K562 (cell line): ENCODE measurements around the gene TMEM126A. TPM values are rescaled to one million over a fixed set of nuclear protein-coding genes. Genes with fewer than 3 reads are reported as not detected.

ENCODE experiments used
- CBFA2T3 ChIP-seq: fragments of 450-650 bp; IDR thresholded peaks from 2 replicates; pipeline ENCODE4 v1.6.1; 2017
- EZH2 ChIP-seq: IDR thresholded peaks from 2 replicates; pipeline ENCODE4 v1.6.1; 2012; ENCODE audit warnings: low read depth, mild to moderate bottlenecking, inconsistent platforms, low read length, borderline replicate concordance
- HNRNPUL1 ChIP-seq: fragments of 200-400 bp; formaldehyde crosslinking; IDR thresholded peaks from 2 replicates; pipeline ENCODE4 v1.6.1; 2017; ENCODE audit warnings: low read length
- LCOR ChIP-seq: sonication (generic); formaldehyde crosslinking; IDR thresholded peaks from 2 replicates; pipeline ENCODE4 v1.8.0; 2022; ENCODE audit warnings: mild to moderate bottlenecking, missing genetic modification reagents
- NFIX ChIP-seq: fragments of 250-450 bp; sonication (Bioruptor Pico); IDR thresholded peaks from 2 replicates; pipeline ENCODE4 v1.4.0; 2020; ENCODE audit warnings: low read depth, mild to moderate bottlenecking, moderate library complexity
- PML ChIP-seq: IDR thresholded peaks from 2 replicates; pipeline ENCODE4 v1.6.1; 2012; ENCODE audit warnings: low read length, inconsistent platforms
- POLR2AphosphoS2 ChIP-seq: IDR thresholded peaks from 2 replicates; pipeline ENCODE4 v1.6.1; 2012; ENCODE audit warnings: low read length, improper control_type of control experiment
- POLR2B ChIP-seq: fragments of 450-650 bp; IDR thresholded peaks from 2 replicates; pipeline ENCODE4 v1.6.1; 2018; ENCODE audit warnings: low read depth; ENCODE audit not compliant: partially characterized antibody
- RBM25 ChIP-seq: fragments of 200-400 bp; formaldehyde crosslinking; IDR thresholded peaks from 2 replicates; pipeline ENCODE4 v1.6.1; 2018; ENCODE audit warnings: low read length, low read depth, moderate library complexity; ENCODE audit not compliant: severe bottlenecking
- SRSF1 ChIP-seq: fragments of 200-400 bp; formaldehyde crosslinking; IDR thresholded peaks from 2 replicates; pipeline ENCODE4 v1.6.1; 2017; ENCODE audit warnings: mild to moderate bottlenecking, low read depth, low read length, moderate library complexity
- TAL1 ChIP-seq: fragments of 450-650 bp; IDR thresholded peaks from 2 replicates; pipeline ENCODE4 v1.6.1; 2016; ENCODE audit warnings: mild to moderate bottlenecking
- TCF7 ChIP-seq: sonication (generic); IDR thresholded peaks from 2 replicates; pipeline ENCODE4 v1.6.1; 2016; ENCODE audit warnings: antibody characterized with exemption, borderline replicate concordance
- ZNF124 ChIP-seq: sonication (generic); formaldehyde crosslinking; IDR thresholded peaks from 2 replicates; pipeline ENCODE4 v1.8.1; 2022; ENCODE audit warnings: missing genetic modification reagents
- polyA plus RNA-seq, 8 experiments: library from polyadenylated mRNA; depleted of rRNA in 4 of 8; stranded (reverse) in 5 of 8; unstranded in 3 of 8; fragments of >200 nt; fragmentation: Nextera tagmentation in 2 of 8; fragmentation: Illumina TruSeq in 1 of 8; extraction: Ambion mirVana in 2 of 8; extraction: Trizol in 1 of 8; gene quantifications; 2 replicates each; pipeline versions ENCODE4 v1.2.1 to v1.2.3, GENCODE V29; 2011 to 2014; ENCODE audit warnings: inconsistent platforms in 1 of 8, missing spikeins in 1 of 8
- total RNA-seq, 7 experiments: library from RNA; depleted of rRNA in 6 of 7; stranded (reverse); fragments of >200 nt in 6 of 7; fragmentation: Illumina TruSeq in 2 of 7; extraction: Trizol in 2 of 7; gene quantifications; 2 replicates each; pipeline versions ENCODE4 v1.2.1 to v1.2.3, GENCODE V29; 2011 to 2021; ENCODE audit warnings: low replicate concordance in 1 of 7
- TF ChIP-seq, protein P1 (sequence below), 3 experiments: IDR thresholded peaks in 2 of 3; conservative IDR thresholded peaks in 1 of 3; 2 replicates each; pipeline ENCODE4 v1.5.1; 2011 to 2012; ENCODE audit warnings: low read length in 3 of 3, mild to moderate bottlenecking in 3 of 3, control low read depth in 2 of 3, improper control_type of control experiment in 1 of 3, inconsistent platforms in 1 of 3, low read depth in 1 of 3, mixed read lengths in 1 of 3, moderate library complexity in 1 of 3; ENCODE audit not compliant: insufficient read depth in 2 of 3
- TF ChIP-seq, protein P2 (sequence below): sonication (generic); formaldehyde crosslinking; IDR thresholded peaks from 2 replicates; pipeline ENCODE4 v1.8.1; 2022; ENCODE audit warnings: missing genetic modification reagents
- TF ChIP-seq, protein P3 (sequence below): fragments of 450-650 bp; conservative IDR thresholded peaks from 2 replicates; pipeline ENCODE4 v1.6.1; 2016; ENCODE audit warnings: missing genetic modification characterization, low read depth, mild to moderate bottlenecking, missing compliant biosample characterization, moderate library complexity
- TF ChIP-seq, protein P4 (sequence below): fragments of 250-450 bp; sonication (Bioruptor Pico); IDR thresholded peaks from 2 replicates; pipeline ENCODE4 v1.8.0; 2022; ENCODE audit warnings: moderate library complexity, mild to moderate bottlenecking, inconsistent platforms
- TF ChIP-seq, protein P5 (sequence below): sonication (generic); formaldehyde crosslinking; IDR thresholded peaks from 2 replicates; pipeline ENCODE4 v1.8.1; 2022; ENCODE audit warnings: missing genetic modification reagents
- TF ChIP-seq, protein P6 (sequence below): fragments of 250-450 bp; sonication (Bioruptor Pico); IDR thresholded peaks from 2 replicates; pipeline ENCODE4 v1.8.0; 2022; ENCODE audit warnings: inconsistent platforms

Gene TMEM126A
- total and polyA plus RNA-seq, 9 of the 15 experiments (the other 6 are each of a cell fraction or from before 2014, with no cell fraction given), result 19.3 to 154 (median 56.3) TPM

DNA sequence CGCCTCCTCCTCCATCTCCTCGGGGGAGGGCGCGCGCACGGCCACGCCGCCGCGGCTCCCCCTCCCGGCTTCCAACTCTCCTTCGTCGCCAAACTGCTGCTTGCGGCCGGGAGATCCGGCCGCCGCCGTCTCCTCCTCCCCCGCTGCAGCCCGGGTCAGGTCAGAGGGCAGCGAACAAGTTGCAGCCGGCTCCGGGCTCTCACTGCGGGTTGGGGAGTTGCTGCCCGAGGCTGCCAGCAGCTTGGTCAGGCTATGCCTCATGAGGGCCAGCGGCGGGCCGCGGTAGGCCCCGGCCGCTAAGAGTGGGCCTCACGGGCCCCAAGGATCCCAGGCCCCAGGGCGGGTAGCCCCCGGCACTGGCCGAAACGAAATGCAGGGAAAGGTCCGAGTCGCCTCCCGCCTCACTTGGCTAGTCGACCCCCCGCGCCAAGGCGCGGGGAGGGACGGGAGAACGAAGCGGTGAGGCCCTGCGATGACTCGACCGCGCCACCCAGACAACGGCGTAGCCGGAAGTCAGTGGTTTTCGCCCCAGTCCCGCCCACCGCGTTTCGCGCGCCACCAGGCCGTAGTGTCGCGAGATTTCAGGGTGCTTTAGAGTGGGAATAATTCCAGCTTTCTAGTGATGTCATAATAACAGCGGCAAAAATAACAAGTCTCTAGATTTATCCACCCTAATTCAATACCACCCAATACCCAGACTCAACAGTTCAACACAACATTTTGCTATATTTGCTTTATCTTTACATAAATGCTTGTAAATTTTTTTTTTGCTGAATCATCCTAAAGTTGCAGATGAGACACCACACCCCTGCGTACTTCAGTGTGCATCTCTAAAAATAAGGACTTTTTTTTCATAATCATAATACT lies 17.1 kb downstream of the TMEM126A start, which contains the start of gene CREBZF (continued):
- TF ChIP-seq, protein P1, sequence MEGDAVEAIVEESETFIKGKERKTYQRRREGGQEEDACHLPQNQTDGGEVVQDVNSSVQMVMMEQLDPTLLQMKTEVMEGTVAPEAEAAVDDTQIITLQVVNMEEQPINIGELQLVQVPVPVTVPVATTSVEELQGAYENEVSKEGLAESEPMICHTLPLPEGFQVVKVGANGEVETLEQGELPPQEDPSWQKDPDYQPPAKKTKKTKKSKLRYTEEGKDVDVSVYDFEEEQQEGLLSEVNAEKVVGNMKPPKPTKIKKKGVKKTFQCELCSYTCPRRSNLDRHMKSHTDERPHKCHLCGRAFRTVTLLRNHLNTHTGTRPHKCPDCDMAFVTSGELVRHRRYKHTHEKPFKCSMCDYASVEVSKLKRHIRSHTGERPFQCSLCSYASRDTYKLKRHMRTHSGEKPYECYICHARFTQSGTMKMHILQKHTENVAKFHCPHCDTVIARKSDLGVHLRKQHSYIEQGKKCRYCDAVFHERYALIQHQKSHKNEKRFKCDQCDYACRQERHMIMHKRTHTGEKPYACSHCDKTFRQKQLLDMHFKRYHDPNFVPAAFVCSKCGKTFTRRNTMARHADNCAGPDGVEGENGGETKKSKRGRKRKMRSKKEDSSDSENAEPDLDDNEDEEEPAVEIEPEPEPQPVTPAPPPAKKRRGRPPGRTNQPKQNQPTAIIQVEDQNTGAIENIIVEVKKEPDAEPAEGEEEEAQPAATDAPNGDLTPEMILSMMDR (IDR thresholded peaks at IDR 0.05 in 2 of 3, conservative IDR thresholded peaks at IDR 0.05 in 1 of 3; ENCODE audit: insufficient read depth in 2 of 3, low read depth in 1 of 3, low read length in 3 of 3), result no peak; a peak in 1 of 6 replicates
- TF ChIP-seq TCF7 (no peak), SRSF1 (no peak), EZH2 (no peak), CBFA2T3 (peak; percentile 44; the same call in 1 of the 2 replicates), NFIX (no peak), LCOR (CRISPR knock-in tag) (peak; percentile 15; the same call in 1 of the 2 replicates), HNRNPUL1 (no peak), POLR2B (peak; percentile 92), POLR2AphosphoS2 (no peak; the same call in 1 of the 2 replicates), ZNF124 (CRISPR knock-in tag) (no peak), RBM25 (peak; percentile 29), PML (peak; percentile 89), TAL1 (no peak; the same call in 1 of the 2 replicates)
- TF ChIP-seq, protein P2, sequence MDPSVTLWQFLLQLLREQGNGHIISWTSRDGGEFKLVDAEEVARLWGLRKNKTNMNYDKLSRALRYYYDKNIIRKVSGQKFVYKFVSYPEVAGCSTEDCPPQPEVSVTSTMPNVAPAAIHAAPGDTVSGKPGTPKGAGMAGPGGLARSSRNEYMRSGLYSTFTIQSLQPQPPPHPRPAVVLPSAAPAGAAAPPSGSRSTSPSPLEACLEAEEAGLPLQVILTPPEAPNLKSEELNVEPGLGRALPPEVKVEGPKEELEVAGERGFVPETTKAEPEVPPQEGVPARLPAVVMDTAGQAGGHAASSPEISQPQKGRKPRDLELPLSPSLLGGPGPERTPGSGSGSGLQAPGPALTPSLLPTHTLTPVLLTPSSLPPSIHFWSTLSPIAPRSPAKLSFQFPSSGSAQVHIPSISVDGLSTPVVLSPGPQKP, result no peak
- TF ChIP-seq, protein P3, sequence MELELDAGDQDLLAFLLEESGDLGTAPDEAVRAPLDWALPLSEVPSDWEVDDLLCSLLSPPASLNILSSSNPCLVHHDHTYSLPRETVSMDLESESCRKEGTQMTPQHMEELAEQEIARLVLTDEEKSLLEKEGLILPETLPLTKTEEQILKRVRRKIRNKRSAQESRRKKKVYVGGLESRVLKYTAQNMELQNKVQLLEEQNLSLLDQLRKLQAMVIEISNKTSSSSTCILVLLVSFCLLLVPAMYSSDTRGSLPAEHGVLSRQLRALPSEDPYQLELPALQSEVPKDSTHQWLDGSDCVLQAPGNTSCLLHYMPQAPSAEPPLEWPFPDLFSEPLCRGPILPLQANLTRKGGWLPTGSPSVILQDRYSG (tag), result no peak
- TF ChIP-seq, protein P4, sequence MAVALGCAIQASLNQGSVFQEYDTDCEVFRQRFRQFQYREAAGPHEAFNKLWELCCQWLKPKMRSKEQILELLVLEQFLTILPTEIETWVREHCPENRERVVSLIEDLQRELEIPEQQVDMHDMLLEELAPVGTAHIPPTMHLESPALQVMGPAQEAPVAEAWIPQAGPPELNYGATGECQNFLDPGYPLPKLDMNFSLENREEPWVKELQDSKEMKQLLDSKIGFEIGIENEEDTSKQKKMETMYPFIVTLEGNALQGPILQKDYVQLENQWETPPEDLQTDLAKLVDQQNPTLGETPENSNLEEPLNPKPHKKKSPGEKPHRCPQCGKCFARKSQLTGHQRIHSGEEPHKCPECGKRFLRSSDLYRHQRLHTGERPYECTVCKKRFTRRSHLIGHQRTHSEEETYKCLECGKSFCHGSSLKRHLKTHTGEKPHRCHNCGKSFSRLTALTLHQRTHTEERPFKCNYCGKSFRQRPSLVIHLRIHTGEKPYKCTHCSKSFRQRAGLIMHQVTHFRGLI (CRISPR knock-in tag), result no peak
- TF ChIP-seq, protein P5, sequence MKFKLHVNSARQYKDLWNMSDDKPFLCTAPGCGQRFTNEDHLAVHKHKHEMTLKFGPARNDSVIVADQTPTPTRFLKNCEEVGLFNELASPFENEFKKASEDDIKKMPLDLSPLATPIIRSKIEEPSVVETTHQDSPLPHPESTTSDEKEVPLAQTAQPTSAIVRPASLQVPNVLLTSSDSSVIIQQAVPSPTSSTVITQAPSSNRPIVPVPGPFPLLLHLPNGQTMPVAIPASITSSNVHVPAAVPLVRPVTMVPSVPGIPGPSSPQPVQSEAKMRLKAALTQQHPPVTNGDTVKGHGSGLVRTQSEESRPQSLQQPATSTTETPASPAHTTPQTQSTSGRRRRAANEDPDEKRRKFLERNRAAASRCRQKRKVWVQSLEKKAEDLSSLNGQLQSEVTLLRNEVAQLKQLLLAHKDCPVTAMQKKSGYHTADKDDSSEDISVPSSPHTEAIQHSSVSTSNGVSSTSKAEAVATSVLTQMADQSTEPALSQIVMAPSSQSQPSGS, result no peak; the same call in none of the 2 replicates
- TF ChIP-seq, protein P6, sequence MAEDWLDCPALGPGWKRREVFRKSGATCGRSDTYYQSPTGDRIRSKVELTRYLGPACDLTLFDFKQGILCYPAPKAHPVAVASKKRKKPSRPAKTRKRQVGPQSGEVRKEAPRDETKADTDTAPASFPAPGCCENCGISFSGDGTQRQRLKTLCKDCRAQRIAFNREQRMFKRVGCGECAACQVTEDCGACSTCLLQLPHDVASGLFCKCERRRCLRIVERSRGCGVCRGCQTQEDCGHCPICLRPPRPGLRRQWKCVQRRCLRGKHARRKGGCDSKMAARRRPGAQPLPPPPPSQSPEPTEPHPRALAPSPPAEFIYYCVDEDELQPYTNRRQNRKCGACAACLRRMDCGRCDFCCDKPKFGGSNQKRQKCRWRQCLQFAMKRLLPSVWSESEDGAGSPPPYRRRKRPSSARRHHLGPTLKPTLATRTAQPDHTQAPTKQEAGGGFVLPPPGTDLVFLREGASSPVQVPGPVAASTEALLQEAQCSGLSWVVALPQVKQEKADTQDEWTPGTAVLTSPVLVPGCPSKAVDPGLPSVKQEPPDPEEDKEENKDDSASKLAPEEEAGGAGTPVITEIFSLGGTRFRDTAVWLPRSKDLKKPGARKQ (CRISPR knock-in tag), result no peak
